ENCODE data around the gene LRIG1. TPM values are rescaled to one million over a fixed set of nuclear protein-coding genes. Genes with fewer than 3 reads are reported as not detected.

Gene LRIG1
- total RNA-seq, 1 donor: 14.1 TPM

GRCh38 chr3:66385066-66385465 is 115.8 kb downstream of the LRIG1 start:
- H3K36me3 ChIP-seq (ENCODE audit: insufficient read depth, low read length): peaks cover 19% of the 10 kb centered on the region
- TF ChIP-seq CTCF (IDR thresholded peaks at IDR 0.05; ENCODE audit: extremely low read depth, low read depth, low read length): no peak
- H3K79me2 ChIP-seq (ENCODE audit: insufficient read depth, low read length): no peaks in the 10 kb centered on the region
- DNase-seq (ENCODE audit: insufficient read length, low spot score, missing footprints): no peak
- H3K4me3 ChIP-seq (ENCODE audit: insufficient read depth, low read length): no peak overlapping the region
- no peaks in the 10 kb centered on the region for H3K4me1 ChIP-seq (ENCODE audit: insufficient read depth, low read length)
- H4K20me1 ChIP-seq (ENCODE audit: insufficient read depth, low read length): no peaks in the 10 kb centered on the region
- no peak overlapping the region for H3K4me2 ChIP-seq (ENCODE audit: insufficient read depth, low read length)
- H3K27me3 ChIP-seq (ENCODE audit: insufficient read depth, low read length): no peaks in the 10 kb centered on the region
- H3K27ac ChIP-seq (ENCODE audit: low read depth, low read length): no peak overlapping the region
- H3K9me3 ChIP-seq (ENCODE audit: low read depth, low read length): no peaks in the 10 kb centered on the region
- H2AFZ ChIP-seq (ENCODE audit: low read length): no peak overlapping the region

GRCh38 chr3:66383998-66384745 is 116.7 kb downstream of the LRIG1 start:
- Histone ChIP-seq H3K27me3 (ENCODE audit: insufficient read depth, low read length) (no peaks in the 10 kb centered on the region), H2AFZ (ENCODE audit: low read length) (no peak overlapping the region), H3K36me3 (ENCODE audit: insufficient read depth, low read length) (peaks cover 19% of the 10 kb centered on the region), H3K79me2 (ENCODE audit: insufficient read depth, low read length) (no peaks in the 10 kb centered on the region), H3K4me3 (ENCODE audit: insufficient read depth, low read length) (no peak overlapping the region), H3K4me1 (ENCODE audit: insufficient read depth, low read length) (no peaks in the 10 kb centered on the region), H3K4me2 (ENCODE audit: insufficient read depth, low read length) (no peak overlapping the region), H3K27ac (ENCODE audit: low read depth, low read length) (no peak overlapping the region), H4K20me1 (ENCODE audit: insufficient read depth, low read length) (no peaks in the 10 kb centered on the region), H3K9me3 (ENCODE audit: low read depth, low read length) (no peaks in the 10 kb centered on the region)
- no peak for TF ChIP-seq CTCF (IDR thresholded peaks at IDR 0.05; ENCODE audit: extremely low read depth, low read depth, low read length)
- DNase-seq (ENCODE audit: insufficient read length, low spot score, missing footprints): no peak

DNA sequence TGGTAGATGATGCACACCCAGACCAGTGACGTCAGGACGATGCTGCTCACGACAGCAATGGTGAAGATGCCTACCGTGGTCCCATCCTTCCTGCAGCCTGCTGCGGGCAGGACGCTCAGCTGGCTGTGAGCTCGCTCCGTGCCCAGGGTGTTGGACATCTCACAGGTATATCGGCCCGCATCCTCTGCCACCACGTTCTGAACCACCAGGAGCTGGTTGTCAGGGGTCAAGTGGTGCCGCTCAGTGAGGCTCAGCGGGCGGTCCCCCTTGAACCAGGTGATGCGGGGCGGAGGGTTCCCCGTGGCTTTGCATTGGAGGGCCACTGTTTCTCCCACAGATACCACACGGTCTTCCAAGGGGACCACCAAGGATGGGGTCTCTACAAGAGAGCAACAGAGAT is 117.8 kb downstream of the LRIG1 start:
- peaks cover 22% of the 10 kb centered on the region for H3K36me3 ChIP-seq (ENCODE audit: insufficient read depth, low read length)
- no peak overlapping the region for H3K4me2 ChIP-seq (ENCODE audit: insufficient read depth, low read length)
- H3K9me3 ChIP-seq (ENCODE audit: low read depth, low read length): no peaks in the 10 kb centered on the region
- no peaks in the 10 kb centered on the region for H3K79me2 ChIP-seq (ENCODE audit: insufficient read depth, low read length)
- no peaks in the 10 kb centered on the region for H3K27me3 ChIP-seq (ENCODE audit: insufficient read depth, low read length)
- no peak overlapping the region for H3K27ac ChIP-seq (ENCODE audit: low read depth, low read length)
- no peaks in the 10 kb centered on the region for H4K20me1 ChIP-seq (ENCODE audit: insufficient read depth, low read length)
- TF ChIP-seq CTCF (IDR thresholded peaks at IDR 0.05; ENCODE audit: extremely low read depth, low read depth, low read length): no peak
- no peaks in the 10 kb centered on the region for H3K4me1 ChIP-seq (ENCODE audit: insufficient read depth, low read length)
- no peak overlapping the region for H2AFZ ChIP-seq (ENCODE audit: low read length)
- no peak for DNase-seq (ENCODE audit: insufficient read length, low spot score, missing footprints)
- no peak overlapping the region for H3K4me3 ChIP-seq (ENCODE audit: insufficient read depth, low read length)

GRCh38 chr3:66382142-66382541 is 118.7 kb downstream of the LRIG1 start:
- no peak for TF ChIP-seq CTCF (IDR thresholded peaks at IDR 0.05; ENCODE audit: extremely low read depth, low read depth, low read length)
- no peak overlapping the region for H2AFZ ChIP-seq (ENCODE audit: low read length)
- no peak overlapping the region for H3K27ac ChIP-seq (ENCODE audit: low read depth, low read length)
- DNase-seq (ENCODE audit: insufficient read length, low spot score, missing footprints): no peak
- H3K36me3 ChIP-seq (ENCODE audit: insufficient read depth, low read length): peaks cover 22% of the 10 kb centered on the region
- no peaks in the 10 kb centered on the region for H3K79me2 ChIP-seq (ENCODE audit: insufficient read depth, low read length)
- H3K9me3 ChIP-seq (ENCODE audit: low read depth, low read length): no peaks in the 10 kb centered on the region
- H3K4me1 ChIP-seq (ENCODE audit: insufficient read depth, low read length): peaks cover 1% of the 10 kb centered on the region
- no peaks in the 10 kb centered on the region for H4K20me1 ChIP-seq (ENCODE audit: insufficient read depth, low read length)
- H3K27me3 ChIP-seq (ENCODE audit: insufficient read depth, low read length): no peaks in the 10 kb centered on the region
- H3K4me3 ChIP-seq (ENCODE audit: insufficient read depth, low read length): no peak overlapping the region
- no peak overlapping the region for H3K4me2 ChIP-seq (ENCODE audit: insufficient read depth, low read length)

All from osteoblast (primary cell).